Right lung (tissue), 10 donors: ENCODE measurements around the gene ZNF12. TPM values are rescaled to one million over a fixed set of nuclear protein-coding genes. Genes with fewer than 3 reads are reported as not detected.
"Not testable (repeated sequence)": the region's sequence is repeated elsewhere in the genome, so short reads cannot be mapped to it uniquely, and the experiment has no call there.

Source experiments
- DNase-seq, 2 donors: peaks; one replicate each; pipeline ENCODE4 v3.0.0-alpha.2; 2013
- long read RNA-seq, 8 donors: transcript quantifications; one replicate each; lab custom pipeline, GENCODE V29; 2026
- polyA plus RNA-seq, 5 donors: library from polyadenylated mRNA; unstranded; fragments of 120-200 nt; gene quantifications; one replicate each; pipeline versions ENCODE4 v1.2.1 to v1.2.3, GENCODE V29; 2013; ENCODE audit warnings: inconsistent platforms in 1 of 5, low replicate concordance in 1 of 5; ENCODE audit not compliant: insufficient read length in 5 of 5, insufficient read depth in 1 of 5

Gene ZNF12
- 10 to 100 TPM; 27.0 to 43.8 (median 36.5) TPM for polyA plus RNA-seq
- long read RNA-seq, donor 1, full-length matches to known transcripts: 7 of 7 reads
- long read RNA-seq, donor 1, partial matches to known transcripts: 0 of 7 reads
- long read RNA-seq, donor 1, other reads (novel, unspliced or antisense): 0 of 7 reads
- long read RNA-seq, donor 2, full-length matches to known transcripts: 11 of 11 reads
- long read RNA-seq, donor 2, partial matches to known transcripts: 0 of 11 reads
- long read RNA-seq, donor 2, other reads (novel, unspliced or antisense): 0 of 11 reads
- long read RNA-seq, donor 3, full-length matches to known transcripts: 5 of 5 reads
- long read RNA-seq, donor 3, partial matches to known transcripts: 0 of 5 reads
- long read RNA-seq, donor 3, other reads (novel, unspliced or antisense): 0 of 5 reads
- long read RNA-seq, donor 4, full-length matches to known transcripts: 7 of 7 reads
- long read RNA-seq, donor 4, partial matches to known transcripts: 0 of 7 reads
- long read RNA-seq, donor 4, other reads (novel, unspliced or antisense): 0 of 7 reads
- long read RNA-seq, donor 5, full-length matches to known transcripts: 13 of 13 reads
- long read RNA-seq, donor 5, partial matches to known transcripts: 0 of 13 reads
- long read RNA-seq, donor 5, other reads (novel, unspliced or antisense): 0 of 13 reads
- long read RNA-seq, donor 6, full-length matches to known transcripts: 18 of 18 reads
- long read RNA-seq, donor 6, partial matches to known transcripts: 0 of 18 reads
- long read RNA-seq, donor 6, other reads (novel, unspliced or antisense): 0 of 18 reads
- long read RNA-seq, donor 7, full-length matches to known transcripts: 5 of 10 reads
- long read RNA-seq, donor 7, partial matches to known transcripts: 5 of 10 reads
- long read RNA-seq, donor 7, other reads (novel, unspliced or antisense): 0 of 10 reads
- long read RNA-seq, donor 8, full-length matches to known transcripts: 6 of 6 reads
- long read RNA-seq, donor 8, partial matches to known transcripts: 0 of 6 reads
- long read RNA-seq, donor 8, other reads (novel, unspliced or antisense): 0 of 6 reads

DNA sequence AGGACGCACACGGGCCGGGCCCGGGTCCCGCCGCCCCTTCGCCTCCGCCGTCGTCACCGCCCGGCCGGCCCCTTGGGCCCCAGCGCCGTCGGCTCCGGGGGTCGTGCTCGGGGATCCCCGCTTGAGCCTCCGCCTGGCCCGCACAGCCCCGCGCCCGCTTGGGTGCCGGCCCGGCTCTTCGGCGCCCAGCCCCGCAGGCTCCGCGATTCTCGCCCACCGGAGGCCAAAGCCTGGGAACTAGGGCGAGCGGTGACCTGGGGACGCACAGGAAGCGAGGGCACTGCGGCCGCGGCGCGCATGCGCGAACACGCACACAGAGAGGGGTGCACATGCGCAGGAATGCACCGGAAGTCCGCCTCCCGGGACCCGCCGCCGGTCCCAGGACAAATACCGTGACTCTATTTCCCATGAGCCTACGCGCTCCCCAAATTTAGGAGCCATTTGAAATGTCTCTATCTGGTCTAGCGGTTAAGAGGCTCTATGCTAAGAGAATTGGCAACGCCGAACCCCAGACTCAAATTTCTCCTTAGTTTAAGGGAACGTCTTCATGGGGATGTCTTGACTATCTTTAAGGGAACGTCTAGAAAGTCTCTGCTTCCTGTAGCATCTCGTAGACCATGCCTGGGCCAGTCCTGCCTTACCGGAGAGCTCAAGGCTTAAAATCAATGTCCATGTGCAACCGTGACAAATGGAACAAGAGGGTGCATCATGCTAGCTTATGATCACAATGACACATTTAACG is at the start of gene ZNF12:
Gene ZNF12 (minus strand): TSS at position 282 of the 742 bp plus-strand sequence. CDS start 1,774 bp downstream, outside the sequence.
- peak; percentile 94 to 96 for DNase-seq

DNA sequence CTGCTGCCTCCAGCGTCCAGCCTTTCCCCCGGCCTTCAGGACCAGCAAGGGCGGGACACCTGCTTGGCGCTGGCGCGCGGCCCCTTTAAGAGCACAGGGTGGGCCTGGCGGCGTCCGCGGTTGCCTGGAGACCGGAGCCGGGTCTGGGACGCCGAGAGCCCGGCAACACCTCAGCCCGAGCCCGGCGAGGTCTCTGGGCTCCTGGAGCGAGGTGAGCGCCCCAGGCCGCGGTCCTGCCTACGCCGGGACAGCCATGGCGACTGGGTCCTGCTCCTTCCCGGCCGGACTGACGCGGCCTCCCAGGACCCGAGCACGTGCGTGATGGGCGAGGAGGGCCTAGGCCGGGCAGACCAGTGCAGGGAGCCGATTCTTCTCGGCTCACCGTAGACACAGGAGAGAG is 47.2 kb upstream of the ZNF12 start, which contains the start of gene RSPH10B2:
Gene RSPH10B2 (plus strand): TSS at position 140 of the 400 bp plus-strand sequence. CDS start 3,575 bp downstream, outside the sequence.
- DNase-seq: not testable (repeated sequence)

DNA sequence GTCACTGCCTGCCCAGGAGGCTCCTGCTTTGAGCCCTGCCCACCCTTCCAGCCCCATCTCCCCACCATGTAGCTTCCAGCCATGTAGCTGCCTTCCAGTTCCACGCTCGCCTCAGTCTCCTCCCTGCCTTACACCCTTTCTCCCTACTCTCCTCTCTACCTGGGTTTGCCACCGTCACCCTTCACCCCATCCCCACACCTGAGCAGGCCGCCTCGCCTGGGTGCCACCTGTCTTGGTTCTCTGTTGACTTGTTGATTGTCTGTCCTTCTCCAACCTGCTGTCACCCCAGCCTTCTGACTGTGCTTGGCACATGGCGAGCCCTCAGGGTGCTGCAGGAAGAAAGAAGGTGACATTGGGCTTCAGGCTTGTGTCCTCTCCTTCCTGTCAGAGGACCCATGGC is 43.4 kb upstream of the ZNF12 start:
- DNase-seq: not testable (repeated sequence)

DNA sequence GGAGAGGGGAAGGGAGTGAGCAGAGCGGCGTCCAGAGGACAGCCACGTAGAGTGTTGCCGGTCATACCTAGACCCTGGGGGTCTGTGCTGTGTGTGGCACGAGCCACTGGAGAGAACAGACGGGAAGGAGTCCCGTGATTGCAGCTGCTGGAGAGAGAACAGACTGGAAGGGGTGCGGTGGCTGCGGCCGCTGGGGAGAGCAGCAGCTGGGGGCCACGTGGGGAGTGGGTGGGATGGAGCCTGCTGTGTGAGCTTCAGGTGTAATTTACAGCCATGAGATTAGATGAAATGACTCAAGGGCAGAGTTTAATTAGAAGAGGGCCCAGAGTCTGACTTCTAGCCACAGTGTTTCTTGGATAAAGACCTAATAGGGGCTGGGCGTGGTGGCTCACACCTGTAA is 42.6 kb upstream of the ZNF12 start:
- not testable (repeated sequence) for DNase-seq

DNA sequence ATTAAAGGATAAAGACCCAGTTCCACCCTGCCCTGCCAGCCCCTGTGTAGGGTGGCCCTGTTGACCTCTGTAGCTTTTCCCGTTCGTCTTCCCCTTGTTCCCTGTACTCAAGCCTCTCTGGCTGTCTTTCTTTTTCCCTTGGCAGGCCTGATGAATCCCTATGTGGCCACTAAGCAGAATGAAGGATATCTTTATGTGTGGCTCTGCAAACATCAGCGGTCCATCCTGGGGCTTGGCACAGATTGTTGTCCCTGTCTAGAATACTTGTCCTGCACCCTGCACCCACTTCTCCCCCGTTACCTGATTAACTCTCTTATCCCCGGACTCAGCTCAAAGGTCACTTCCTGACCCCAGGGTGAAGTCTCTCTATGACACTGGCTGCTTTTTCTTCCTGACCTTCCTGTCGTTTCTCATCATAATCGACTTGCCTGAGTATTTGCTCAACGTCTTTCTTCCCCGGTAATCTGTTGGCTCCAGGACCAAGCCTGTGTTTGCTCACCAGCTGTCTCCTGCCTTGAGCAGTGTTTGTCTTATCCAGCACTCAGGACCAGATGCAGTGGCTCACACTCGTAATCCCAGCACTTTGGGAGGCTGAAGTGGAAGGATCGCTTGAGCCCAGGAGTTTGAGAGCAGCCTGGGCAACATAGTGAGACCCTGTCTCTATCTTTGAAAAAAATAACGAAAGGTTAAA is 37.8 kb upstream of the ZNF12 start:
- DNase-seq: not testable (repeated sequence)

DNA sequence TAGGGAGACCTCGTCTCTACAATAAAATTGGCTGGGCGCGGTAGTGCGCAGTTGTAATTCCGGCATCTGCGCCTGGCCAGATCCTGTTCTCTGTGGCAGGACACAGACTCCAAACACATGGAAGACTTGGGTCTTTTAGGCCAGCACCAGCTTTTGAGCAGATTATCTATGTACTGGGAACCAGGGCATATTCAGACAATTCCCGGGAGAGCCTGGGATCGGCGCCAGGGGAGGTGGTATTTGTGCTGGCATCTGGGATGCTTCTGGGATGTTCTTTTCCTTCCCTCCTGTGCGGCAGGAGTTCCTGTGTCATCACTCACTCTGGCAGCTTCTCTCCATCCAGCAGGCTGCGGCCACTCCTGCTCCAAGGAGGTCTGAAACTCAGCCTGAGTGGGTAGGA is 31.7 kb upstream of the ZNF12 start:
- not testable (repeated sequence) for DNase-seq

DNA sequence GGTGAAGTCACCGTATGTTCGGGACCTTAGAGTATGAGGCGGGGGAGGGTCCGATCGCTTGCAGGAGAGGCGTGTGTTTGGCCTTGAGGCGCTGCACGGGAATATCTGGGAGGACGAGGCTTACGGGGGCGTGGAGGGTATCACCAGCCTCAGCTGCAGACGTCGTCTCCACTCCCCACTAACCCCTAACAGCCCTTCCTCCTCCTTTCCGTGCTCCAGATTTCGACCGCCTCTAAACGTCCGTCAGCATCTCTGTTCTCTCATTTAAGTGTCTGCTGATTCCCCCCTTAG is 23.5 kb upstream of the ZNF12 start:
- DNase-seq: no peak

DNA sequence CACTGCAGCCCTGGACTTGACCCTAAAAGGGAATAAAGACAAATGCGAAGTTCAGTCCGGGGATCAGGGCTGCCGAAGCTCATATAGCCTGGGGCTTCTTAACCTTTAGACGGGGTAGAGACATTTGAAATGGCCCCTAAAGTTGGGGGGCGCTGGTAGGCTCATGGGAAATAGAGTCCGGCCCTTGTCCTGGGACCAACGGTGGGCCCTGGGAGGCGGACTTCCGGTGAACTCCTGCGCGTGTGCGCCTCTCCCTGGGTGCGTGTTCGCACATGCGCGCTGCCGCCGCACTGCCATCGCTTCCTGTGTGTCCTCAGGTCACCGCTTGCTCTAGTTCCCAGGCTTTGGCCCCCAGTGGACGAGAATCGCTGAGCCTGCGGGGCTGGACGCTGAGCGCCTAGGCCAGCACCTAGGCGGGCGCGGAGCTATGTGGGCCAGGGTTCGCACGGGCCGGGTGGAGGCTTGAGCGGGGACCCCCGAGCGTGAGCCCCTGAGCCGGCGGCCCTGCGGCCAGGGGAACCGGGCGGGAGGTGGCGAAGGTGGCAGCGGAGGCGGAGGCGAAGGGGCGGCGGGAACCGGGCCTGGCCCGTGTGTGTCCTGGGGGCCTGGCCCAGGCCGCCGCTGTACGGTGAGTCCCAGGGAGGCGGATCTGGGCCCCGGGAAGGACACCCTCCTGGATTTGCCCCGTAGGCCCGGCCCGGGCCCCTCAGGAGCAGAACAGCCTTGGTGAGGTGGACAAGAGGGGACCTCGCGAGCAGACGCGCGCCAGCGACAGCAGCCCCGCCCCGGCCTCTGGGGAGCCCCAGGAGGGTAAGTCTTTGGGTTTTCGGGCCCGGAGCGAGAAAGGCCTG is 23.0 kb upstream of the ZNF12 start:
- DNase-seq: peak; percentile 93

DNA sequence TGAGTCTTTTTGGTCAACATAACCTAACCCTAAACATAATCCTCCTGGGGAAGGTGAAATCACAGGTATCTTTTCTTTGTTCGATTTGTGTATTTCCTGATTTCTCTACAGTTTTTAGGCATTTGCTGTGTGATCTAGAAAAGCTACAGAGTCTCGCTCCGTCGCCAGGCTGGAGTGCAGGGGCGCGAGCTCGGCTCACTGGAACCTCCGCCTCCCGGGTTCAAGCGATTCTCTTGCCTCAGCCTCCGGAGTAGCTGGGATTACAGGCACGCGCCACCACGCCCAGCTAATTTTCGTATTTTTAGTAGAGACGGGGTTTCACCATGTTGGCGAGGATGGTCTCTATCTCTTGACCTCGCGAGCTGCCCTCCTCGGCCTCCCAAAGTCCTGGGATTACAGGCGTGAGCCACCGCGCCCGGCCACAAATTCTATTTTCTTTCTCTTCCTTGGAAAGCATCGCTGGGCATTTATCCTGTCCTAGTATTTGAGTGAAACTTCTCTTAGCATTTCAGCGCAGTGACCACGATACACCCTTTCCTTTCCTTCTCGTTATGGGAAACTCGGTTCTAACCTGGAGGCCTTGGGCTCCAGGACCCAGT is 22.2 kb upstream of the ZNF12 start:
- peak in 1 of 2 donors; percentile 1 for DNase-seq

DNA sequence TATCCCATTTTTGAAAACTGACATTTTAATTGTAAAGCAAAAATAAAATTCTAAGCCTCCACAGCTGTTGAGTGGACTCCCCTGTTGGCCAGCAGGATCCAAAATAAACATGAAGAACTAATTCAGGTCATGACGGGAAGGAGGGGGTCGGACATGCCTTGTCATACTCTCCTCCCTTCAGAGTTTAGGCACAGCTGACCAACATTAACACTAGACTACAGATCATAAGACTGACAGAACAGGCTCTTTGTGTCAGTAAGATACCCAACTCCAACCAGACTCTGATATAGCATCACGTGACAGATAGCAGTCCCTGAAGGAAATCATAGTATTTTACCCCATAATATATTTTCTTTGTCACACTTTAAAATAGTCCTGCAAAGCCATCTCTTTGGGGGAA is 20.9 kb upstream of the ZNF12 start:
- no peak for DNase-seq

DNA sequence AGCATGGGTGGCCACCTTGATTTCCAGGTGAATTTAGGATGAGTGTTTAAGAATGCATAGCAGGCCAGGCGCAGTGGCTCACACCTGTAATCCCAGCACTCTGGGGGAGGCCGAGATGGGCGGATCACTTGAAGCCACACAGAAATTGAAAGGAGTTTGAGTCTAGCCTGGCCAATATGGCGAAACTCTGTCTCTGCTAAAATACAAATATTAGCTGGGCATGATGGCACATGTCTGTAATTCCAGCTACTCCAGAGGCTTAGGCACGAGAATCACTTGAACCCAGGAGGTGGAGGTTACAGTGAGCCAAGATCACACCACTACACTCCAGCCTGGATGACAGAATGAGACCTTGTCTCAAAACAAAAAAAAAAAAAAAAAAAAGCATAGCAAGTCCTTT is 19.6 kb upstream of the ZNF12 start:
- not testable (repeated sequence) for DNase-seq

DNA sequence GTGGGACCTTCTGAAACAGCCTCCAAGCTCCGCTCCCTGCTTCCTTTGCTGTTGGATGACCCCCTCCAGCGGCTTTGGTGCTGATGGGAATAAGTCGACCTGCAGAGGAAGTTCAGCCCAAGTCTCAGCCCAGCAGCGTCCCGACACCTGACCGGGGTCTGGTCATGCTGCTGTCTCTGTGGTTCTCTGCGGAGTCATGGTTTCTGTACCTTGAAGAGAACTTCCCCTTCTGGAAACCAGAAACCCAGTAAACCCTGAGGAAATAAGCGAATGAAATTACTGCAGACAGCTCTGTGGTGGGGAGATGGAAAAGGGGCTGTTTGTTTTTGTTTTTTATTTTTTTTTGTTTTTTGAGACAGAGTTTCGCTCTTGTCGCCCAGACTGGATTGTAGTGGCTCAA is 18.3 kb upstream of the ZNF12 start:
- DNase-seq: no peak

DNA sequence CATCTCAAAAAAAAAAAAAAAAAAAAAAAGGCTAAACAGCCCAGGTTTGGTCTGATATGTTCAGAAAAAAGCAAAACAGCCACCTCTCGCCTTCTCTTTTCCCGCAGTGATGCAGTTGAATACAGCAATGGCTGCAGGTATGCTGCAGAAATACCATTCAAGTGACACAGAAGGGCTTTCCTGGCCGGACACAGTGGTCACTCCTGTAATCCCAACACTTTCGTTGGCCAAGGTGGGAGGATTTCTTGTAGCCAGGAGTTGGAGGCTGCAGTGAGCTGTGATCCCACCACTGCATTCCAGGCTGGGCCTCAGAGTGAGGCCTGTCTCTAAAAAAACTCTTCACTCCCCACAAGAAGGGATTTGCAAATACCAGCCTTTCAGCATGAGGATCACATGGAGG is 17.6 kb upstream of the ZNF12 start:
- not testable (repeated sequence) for DNase-seq

DNA sequence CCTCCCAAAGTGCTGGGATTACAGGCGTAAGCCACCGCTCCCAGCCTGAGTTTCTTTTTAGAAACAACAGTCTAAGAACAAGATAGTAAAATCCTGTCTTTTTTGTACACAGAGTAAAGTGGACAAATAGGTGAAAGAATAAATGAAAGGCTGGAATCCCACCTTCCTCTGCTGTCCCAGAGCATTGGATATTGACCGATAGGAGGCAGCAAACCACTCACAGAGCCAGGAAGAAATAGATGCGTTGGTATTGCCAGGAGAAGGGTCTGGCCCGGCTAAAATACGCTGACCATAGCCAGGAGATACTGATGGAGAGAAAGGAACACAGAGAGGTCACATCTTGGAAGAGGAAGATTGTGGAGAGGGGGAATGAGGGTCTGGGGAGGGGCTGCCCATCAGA is 11.4 kb upstream of the ZNF12 start:
- no peak for DNase-seq

DNA sequence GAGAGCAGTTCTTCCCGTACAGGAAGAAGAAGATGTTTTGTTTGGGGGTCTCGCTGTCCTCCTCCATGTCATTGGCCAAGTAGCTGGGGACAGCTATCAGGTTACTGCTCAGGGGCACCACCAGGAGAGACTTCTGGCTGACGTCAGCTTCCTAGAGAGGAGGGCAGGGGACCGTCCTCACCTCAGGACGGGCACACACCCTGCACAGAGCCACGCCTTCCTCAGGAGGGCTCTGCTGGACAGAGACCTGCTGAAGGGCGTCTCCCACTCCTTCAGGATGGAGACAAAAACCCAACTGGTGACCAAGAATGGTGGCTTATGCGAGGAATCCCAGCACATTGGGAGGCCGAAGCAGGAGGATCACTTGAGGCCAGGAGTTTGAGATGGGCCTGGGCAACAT is 9.2 kb upstream of the ZNF12 start:
- not testable (repeated sequence) for DNase-seq

DNA sequence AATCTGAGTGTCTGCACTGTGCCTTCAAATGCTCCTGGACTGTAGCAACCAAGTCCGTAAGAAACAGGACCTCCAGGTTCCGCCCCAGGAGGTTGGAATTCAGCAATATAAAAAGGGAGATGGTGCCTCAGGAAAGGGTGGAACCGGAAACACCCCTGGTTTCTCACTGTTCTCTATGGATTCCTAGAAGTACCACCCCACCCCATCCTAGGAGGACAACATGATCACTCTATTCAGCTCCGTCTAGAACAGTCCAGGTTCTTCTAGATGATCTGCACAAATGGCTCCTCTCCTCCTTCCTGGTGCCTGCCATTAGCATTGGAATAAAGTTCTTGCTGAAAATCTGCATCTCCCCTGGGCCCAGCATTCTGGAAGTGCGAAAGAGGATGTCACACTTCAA is 7.6 kb upstream of the ZNF12 start:
- no peak for DNase-seq

DNA sequence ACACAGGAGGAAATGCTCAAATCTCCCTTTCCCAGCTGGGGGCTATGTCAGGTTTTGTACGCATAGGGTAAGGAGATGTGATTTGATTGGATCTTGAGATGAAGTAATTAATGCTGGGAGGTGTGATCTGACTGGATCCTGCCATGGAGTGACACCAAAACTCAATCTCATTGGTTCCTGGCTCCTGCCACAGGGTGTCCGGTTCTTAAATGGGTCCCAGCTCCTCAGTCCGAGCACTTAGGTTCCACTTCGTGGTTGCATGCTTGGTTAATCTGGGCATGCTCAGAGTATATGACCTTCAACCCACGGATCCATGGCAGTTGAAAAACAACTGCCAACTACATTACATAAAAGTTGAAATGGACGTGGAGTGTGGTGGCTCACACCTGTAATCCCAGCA is 3.1 kb upstream of the ZNF12 start:
- DNase-seq: no peak

DNA sequence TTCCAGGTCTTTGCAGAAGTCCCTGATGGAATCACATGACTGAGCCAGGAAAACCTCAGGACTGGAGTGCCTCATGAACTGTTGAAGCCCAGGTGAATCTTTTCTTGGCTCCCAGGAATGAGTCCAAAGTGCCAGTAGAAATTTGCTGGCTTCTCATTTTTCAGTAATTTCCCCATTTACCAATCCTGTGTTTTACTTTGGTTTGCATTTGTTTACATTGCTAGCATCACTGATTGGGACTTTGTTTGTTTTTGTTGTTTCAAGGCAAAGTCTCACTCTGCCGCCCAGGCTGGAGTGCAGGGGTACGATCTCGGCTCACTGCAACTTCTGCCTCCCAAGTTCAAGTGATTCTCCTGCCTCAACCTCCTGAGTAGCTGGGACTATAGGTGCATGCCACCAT is 1.6 kb upstream of the ZNF12 start:
- DNase-seq: no peak

DNA sequence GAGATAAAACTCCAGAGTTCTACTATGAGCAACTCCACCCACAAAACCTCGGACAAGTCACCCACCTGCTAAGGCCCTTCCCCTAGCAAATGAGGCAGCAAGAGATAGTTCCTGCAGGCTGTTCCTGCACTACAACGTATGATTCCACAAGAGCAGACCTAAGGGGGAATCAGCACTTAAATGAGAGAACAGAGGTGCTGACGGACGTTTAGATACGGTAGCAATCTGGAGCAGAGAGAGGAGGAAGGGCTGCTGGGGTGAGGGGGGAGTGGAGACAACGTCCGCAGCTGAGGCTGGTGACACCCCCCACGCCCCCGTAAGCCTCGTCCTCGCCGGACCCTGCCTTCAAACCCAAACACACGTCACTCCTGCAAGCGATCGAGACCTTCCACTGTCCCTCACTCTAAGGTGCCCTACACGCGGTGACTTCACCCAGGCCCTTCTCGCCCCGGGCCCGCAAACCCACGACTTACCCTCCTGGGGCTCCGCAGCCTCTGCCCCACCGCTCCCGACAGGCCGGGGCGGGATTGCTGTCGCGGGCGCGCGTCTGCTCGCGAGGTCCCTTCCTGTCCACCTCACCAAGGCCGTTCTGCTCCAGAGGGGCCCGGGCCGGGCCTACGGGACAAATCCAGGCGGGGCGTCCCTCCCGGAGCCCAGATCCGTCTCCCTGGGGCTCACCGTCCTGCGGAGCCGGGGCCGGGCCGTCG is 635 bp downstream of the ZNF12 start:
- DNase-seq: peak; percentile 17 to 37
